Body of pancreas (tissue), 4 donors: ENCODE measurements around the gene CKS1B. TPM values are rescaled to one million over a fixed set of nuclear protein-coding genes. Genes with fewer than 3 reads are reported as not detected.

Experiments used
- ATAC-seq: fragments of 150-250 bp; one replicate; pipeline ENCODE4 v1.9.1; 2016
- DNase-seq, 4 donors: peaks; one replicate each; pipeline ENCODE4 v3.0.0-alpha.2; 2019
- H3K27ac ChIP-seq, 4 donors: fragments of 200-600 bp; sonication (generic); 1 replicate in 3 of 4; 2 replicates in 1 of 4; pipeline versions ENCODE4 v1.5.1 to v1.6.1; 2016 to 2019; ENCODE audit warnings: mild to moderate bottlenecking in 1 of 4, mixed read lengths in 1 of 4, moderate library complexity in 1 of 4
- H3K27me3 ChIP-seq, 2 donors: fragments of 200-600 bp; sonication (generic); one replicate each; pipeline ENCODE4 v1.6.0; 2016; ENCODE audit warnings: mild to moderate bottlenecking in 1 of 2
- H3K36me3 ChIP-seq, 2 donors: fragments of 200-600 bp; sonication (generic); replicated peaks in 1 of 2; 2 replicates each; pipeline ENCODE4 v1.5.1; 2016; ENCODE audit warnings: low read depth in 2 of 2; ENCODE audit not compliant: insufficient read depth in 1 of 2
- H3K4me1 ChIP-seq: fragments of 200-600 bp; sonication (generic); one replicate; pipeline ENCODE4 v1.6.0; 2016
- H3K4me3 ChIP-seq, 2 donors: fragments of 200-600 bp; sonication (generic); 1 replicate in 1 of 2; 2 replicates in 1 of 2; pipeline ENCODE4 v1.5.1; 2016 to 2019
- H3K9me3 ChIP-seq, 3 donors: fragments of 200-600 bp; sonication (generic); 1 replicate in 2 of 3; 2 replicates in 1 of 3; pipeline ENCODE4 v1.5.1; 2016
- CTCF ChIP-seq, 7 experiments: fragments of 450-650 bp in 4 of 7; fragments of 200-600 bp in 3 of 7; sonication (generic) in 3 of 7; IDR thresholded peaks; one replicate each; pipeline ENCODE4 v1.5.1; 2016 to 2019; ENCODE audit warnings: antibody characterized with exemption in 7 of 7
- POLR2A ChIP-seq, 3 donors: fragments of 450-650 bp; IDR thresholded peaks; one replicate each; pipeline ENCODE4 v1.6.1; 2016; ENCODE audit warnings: antibody characterized with exemption in 3 of 3, mild to moderate bottlenecking in 2 of 3
- WGBS, 2 donors: methylation state at CpG; one replicate each; pipeline ENCODE4 v1.1.5; 2017; 5-methylcytosine and 5-hydroxymethylcytosine counted together
- intact Hi-C: fragments of 100-400 bp; cut with DNase I; formaldehyde crosslinking; loops from one replicate; pipeline ENCODE4 v1.15.1; 2023
- total RNA-seq, 2 donors: library from RNA; depleted of rRNA; stranded (reverse); fragments of >200 nt; gene quantifications; one replicate each; pipeline ENCODE4 v1.1.0, GENCODE V29; 2016

Gene CKS1B
- total RNA-seq, 2 donors from 2014 or later = 15.6 to 29.0 TPM

- WGBS, 2 donors = 74 to 79% methylated on average over 8 of the region's 8 CpGs
- Histone ChIP-seq H3K27ac (peak overlapping the region; percentile 96 to 100 (median 98)), H3K36me3 (no peaks in the 10 kb centered on the region), H3K4me1 (peaks cover 34% of the 10 kb centered on the region), H3K4me3 (no peak overlapping the region), H3K27me3 (no peaks in the 10 kb centered on the region), H3K9me3 (no peaks in the 10 kb centered on the region)
- DNase-seq (no peak), ATAC-seq (no peak)
- TF ChIP-seq POLR2A (IDR thresholded peaks at IDR 0.05) = no peak
- TF ChIP-seq CTCF (IDR thresholded peaks at IDR 0.05) = no peak
- intact Hi-C loops = no loop called here
Measured at GRCh38 chr1:154937988-154938386, 36.5 kb upstream of the CKS1B start.

- Histone ChIP-seq H3K27ac (peak overlapping the region in 2 of 4 donors; percentile 96 to 99), H3K4me1 (peaks cover 34% of the 10 kb centered on the region), H3K27me3 (no peaks in the 10 kb centered on the region), H3K4me3 (no peak overlapping the region), H3K9me3 (no peaks in the 10 kb centered on the region), H3K36me3 (no peaks in the 10 kb centered on the region)
- no peak for ATAC-seq
- WGBS, 2 donors = 83 to 86% methylated on average over 7 of the region's 7 CpGs
- intact Hi-C loops = no loop called here
- DNase-seq = no peak
- TF ChIP-seq CTCF (IDR thresholded peaks at IDR 0.05) (no peak), POLR2A (IDR thresholded peaks at IDR 0.05) (no peak)
Measured at GRCh38 chr1:154938604-154939399, 35.7 kb upstream of the CKS1B start.

- DNase-seq (no peak), ATAC-seq (no peak)
- Histone ChIP-seq H3K27ac (peak overlapping the region in 1 of 4 donors; percentile 6), H3K9me3 (no peaks in the 10 kb centered on the region), H3K4me1 (peaks cover 34% of the 10 kb centered on the region), H3K27me3 (no peaks in the 10 kb centered on the region), H3K4me3 (no peak overlapping the region), H3K36me3 (no peaks in the 10 kb centered on the region)
- intact Hi-C loops = no loop called here
- 91% methylated on average over 1 of the region's 1 CpG; no CpG with 5 or more reads in 1 of the 2 donors for WGBS, 2 donors
- TF ChIP-seq POLR2A (IDR thresholded peaks at IDR 0.05) (no peak), CTCF (IDR thresholded peaks at IDR 0.05) (no peak)
Measured at GRCh38 chr1:154940213-154940560, 34.3 kb upstream of the CKS1B start.

GRCh38 chr1:154940651-154941194 lies 33.8 kb upstream of the CKS1B start:
- H3K4me1 ChIP-seq = peaks cover 31% of the 10 kb centered on the region
- ATAC-seq = no peak
- 64 to 84% methylated on average over 4 to 8 of the region's 8 CpGs for WGBS, 2 donors

More at GRCh38 chr1:154940651-154941194, 33.8 kb upstream of the CKS1B start:
- no peak for TF ChIP-seq CTCF (IDR thresholded peaks at IDR 0.05)
- no peak for TF ChIP-seq POLR2A (IDR thresholded peaks at IDR 0.05)
- Histone ChIP-seq H3K36me3 (no peaks in the 10 kb centered on the region), H3K27ac (peak overlapping the region in 2 of 4 donors; percentile 82), H3K4me3 (no peak overlapping the region), H3K9me3 (no peaks in the 10 kb centered on the region), H3K27me3 (no peaks in the 10 kb centered on the region)
- no peak for DNase-seq
- intact Hi-C loops = no loop called here
